DND-41 (cell line): Measurements from ENCODE around the gene ROGDI.

Experiments used
- ATAC-seq: fragments of 200-7000 bp; cut with Tn5 transposase; 3 replicates; pipeline ENCODE4 v1.9.1; 2021; ENCODE audit warnings: low read depth; ENCODE audit not compliant: insufficient read depth
- DNase-seq: peaks from one replicate; pipeline ENCODE4 v3.0.0-alpha.2; 2020
- H2AFZ ChIP-seq: 2 replicates; pipeline ENCODE4 v1.6.0; 2012; ENCODE audit warnings: low read depth, low read length
- H3K27ac ChIP-seq: 2 replicates; pipeline ENCODE4 v1.5.1; 2012; ENCODE audit warnings: low read length, inconsistent platforms
- H3K27me3 ChIP-seq: fragments of 200-600 bp; sonication (generic); 2 replicates; pipeline ENCODE4 v1.6.0; 2012; ENCODE audit warnings: low read length, mild to moderate bottlenecking, inconsistent platforms; ENCODE audit not compliant: insufficient read depth, poor library complexity
- H3K36me3 ChIP-seq: 2 replicates; pipeline ENCODE4 v1.5.1; 2012; ENCODE audit warnings: low read length, inconsistent platforms; ENCODE audit not compliant: insufficient read depth
- H3K4me1 ChIP-seq: 2 replicates; pipeline ENCODE4 v1.5.1; 2012; ENCODE audit warnings: mild to moderate bottlenecking, low read length; ENCODE audit not compliant: insufficient read depth
- H3K4me2 ChIP-seq: 2 replicates; pipeline ENCODE4 v1.6.0; 2012; ENCODE audit warnings: mild to moderate bottlenecking, moderate library complexity, low read length, inconsistent platforms; ENCODE audit not compliant: insufficient read depth
- H3K4me3 ChIP-seq, 2 experiments: fragments of 200-600 bp in 1 of 2; shearing (Covaris generic) in 1 of 2; 2 replicates each; pipeline ENCODE4 v1.5.1; 2012 to 2016; ENCODE audit warnings: inconsistent platforms in 2 of 2, low read length in 2 of 2, mild to moderate bottlenecking in 2 of 2, low read depth in 1 of 2, moderate library complexity in 1 of 2
- H3K79me2 ChIP-seq: 2 replicates; pipeline ENCODE4 v1.6.0; 2012; ENCODE audit warnings: low read length, inconsistent platforms; ENCODE audit not compliant: insufficient read depth
- H3K9ac ChIP-seq: 2 replicates; pipeline ENCODE4 v1.6.0; 2012; ENCODE audit warnings: low read depth, mild to moderate bottlenecking, inconsistent platforms, low read length, moderate library complexity
- H3K9me3 ChIP-seq: 2 replicates; pipeline ENCODE4 v1.5.1; 2012; ENCODE audit warnings: low read length, moderate library complexity, mild to moderate bottlenecking, inconsistent platforms; ENCODE audit not compliant: insufficient read depth, severe bottlenecking
- H4K20me1 ChIP-seq: 2 replicates; pipeline ENCODE4 v1.6.0; 2012; ENCODE audit warnings: low read length; ENCODE audit not compliant: insufficient read depth
- EZH2 ChIP-seq: IDR thresholded peaks from 3 replicates; pipeline ENCODE4 v1.6.1; 2012; ENCODE audit warnings: borderline replicate concordance, low read depth, mild to moderate bottlenecking, moderate library complexity, low read length, inconsistent platforms; ENCODE audit not compliant: severe bottlenecking
- TF ChIP-seq, protein P1 (sequence below): IDR thresholded peaks from 2 replicates; pipeline ENCODE4 v1.5.1; 2012; ENCODE audit warnings: borderline replicate concordance, low read length, moderate library complexity, mild to moderate bottlenecking; ENCODE audit not compliant: poor library complexity, severe bottlenecking; ENCODE audit errors: extremely low read depth

The ROGDI gene

GRCh38 chr16:4830408-4830807 lies 28.0 kb upstream of the ROGDI start:
- Histone ChIP-seq H2AFZ (no peak overlapping the region), H3K4me1 (no peaks in the 10 kb centered on the region), H4K20me1 (peaks cover 8% of the 10 kb centered on the region; the same call in 1 of the 2 replicates), H3K36me3 (peaks cover 85% of the 10 kb centered on the region), H3K9ac (no peak overlapping the region), H3K4me3 (no peak overlapping the region), H3K9me3 (no peaks in the 10 kb centered on the region), H3K27ac (no peak overlapping the region), H3K79me2 (0 out of 2 replicates have a peak, but pooled peaks cover 4% of the 10 kb centered on the region), H3K27me3 (no peaks in the 10 kb centered on the region), H3K4me2 (no peak overlapping the region)
- ATAC-seq: no peak
- TF ChIP-seq EZH2: no peak
- TF ChIP-seq, protein P1, sequence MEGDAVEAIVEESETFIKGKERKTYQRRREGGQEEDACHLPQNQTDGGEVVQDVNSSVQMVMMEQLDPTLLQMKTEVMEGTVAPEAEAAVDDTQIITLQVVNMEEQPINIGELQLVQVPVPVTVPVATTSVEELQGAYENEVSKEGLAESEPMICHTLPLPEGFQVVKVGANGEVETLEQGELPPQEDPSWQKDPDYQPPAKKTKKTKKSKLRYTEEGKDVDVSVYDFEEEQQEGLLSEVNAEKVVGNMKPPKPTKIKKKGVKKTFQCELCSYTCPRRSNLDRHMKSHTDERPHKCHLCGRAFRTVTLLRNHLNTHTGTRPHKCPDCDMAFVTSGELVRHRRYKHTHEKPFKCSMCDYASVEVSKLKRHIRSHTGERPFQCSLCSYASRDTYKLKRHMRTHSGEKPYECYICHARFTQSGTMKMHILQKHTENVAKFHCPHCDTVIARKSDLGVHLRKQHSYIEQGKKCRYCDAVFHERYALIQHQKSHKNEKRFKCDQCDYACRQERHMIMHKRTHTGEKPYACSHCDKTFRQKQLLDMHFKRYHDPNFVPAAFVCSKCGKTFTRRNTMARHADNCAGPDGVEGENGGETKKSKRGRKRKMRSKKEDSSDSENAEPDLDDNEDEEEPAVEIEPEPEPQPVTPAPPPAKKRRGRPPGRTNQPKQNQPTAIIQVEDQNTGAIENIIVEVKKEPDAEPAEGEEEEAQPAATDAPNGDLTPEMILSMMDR: no peak
- no peak for DNase-seq

- Histone ChIP-seq H3K27me3 (no peaks in the 10 kb centered on the region), H3K9me3 (no peaks in the 10 kb centered on the region), H3K79me2 (0 out of 2 replicates have a peak, but pooled peaks cover 2% of the 10 kb centered on the region), H3K4me3 (no peak overlapping the region), H3K27ac (no peak overlapping the region), H3K36me3 (peaks cover 85% of the 10 kb centered on the region), H3K9ac (no peak overlapping the region), H3K4me2 (no peak overlapping the region), H4K20me1 (peaks cover 8% of the 10 kb centered on the region; the same call in 1 of the 2 replicates), H3K4me1 (no peaks in the 10 kb centered on the region), H2AFZ (no peak overlapping the region)
- DNase-seq (no peak), ATAC-seq (no peak)
- TF ChIP-seq, protein P1: no peak
- no peak for TF ChIP-seq EZH2
These were observed 26.3 kb upstream of the ROGDI start for GRCh38 chr16:4828567-4829321.

- peaks cover 3% of the 10 kb centered on the region; the same call in 1 of the 2 replicates for H4K20me1 ChIP-seq
- H3K27ac ChIP-seq: no peak overlapping the region
- no peak overlapping the region for H3K9ac ChIP-seq
- DNase-seq (no peak), ATAC-seq (no peak)
- TF ChIP-seq, protein P1: no peak
- TF ChIP-seq EZH2: no peak
- no peak overlapping the region for H3K4me2 ChIP-seq
- H3K4me1 ChIP-seq: no peaks in the 10 kb centered on the region
- H3K9me3 ChIP-seq: no peaks in the 10 kb centered on the region
- no peak overlapping the region for H3K4me3 ChIP-seq
- no peak overlapping the region for H2AFZ ChIP-seq
- H3K79me2 ChIP-seq: no peaks in the 10 kb centered on the region
- peaks cover 86% of the 10 kb centered on the region for H3K36me3 ChIP-seq
- H3K27me3 ChIP-seq: no peaks in the 10 kb centered on the region
These were observed 24.5 kb upstream of the ROGDI start for GRCh38 chr16:4826980-4827379.
